ENCODE measurements around the gene ARFGEF2.
"Not testable (repeated sequence)": the region's sequence is repeated elsewhere in the genome, so short reads cannot be mapped to it uniquely, and the experiment has no call there.

ARFGEF2 gene

DNA sequence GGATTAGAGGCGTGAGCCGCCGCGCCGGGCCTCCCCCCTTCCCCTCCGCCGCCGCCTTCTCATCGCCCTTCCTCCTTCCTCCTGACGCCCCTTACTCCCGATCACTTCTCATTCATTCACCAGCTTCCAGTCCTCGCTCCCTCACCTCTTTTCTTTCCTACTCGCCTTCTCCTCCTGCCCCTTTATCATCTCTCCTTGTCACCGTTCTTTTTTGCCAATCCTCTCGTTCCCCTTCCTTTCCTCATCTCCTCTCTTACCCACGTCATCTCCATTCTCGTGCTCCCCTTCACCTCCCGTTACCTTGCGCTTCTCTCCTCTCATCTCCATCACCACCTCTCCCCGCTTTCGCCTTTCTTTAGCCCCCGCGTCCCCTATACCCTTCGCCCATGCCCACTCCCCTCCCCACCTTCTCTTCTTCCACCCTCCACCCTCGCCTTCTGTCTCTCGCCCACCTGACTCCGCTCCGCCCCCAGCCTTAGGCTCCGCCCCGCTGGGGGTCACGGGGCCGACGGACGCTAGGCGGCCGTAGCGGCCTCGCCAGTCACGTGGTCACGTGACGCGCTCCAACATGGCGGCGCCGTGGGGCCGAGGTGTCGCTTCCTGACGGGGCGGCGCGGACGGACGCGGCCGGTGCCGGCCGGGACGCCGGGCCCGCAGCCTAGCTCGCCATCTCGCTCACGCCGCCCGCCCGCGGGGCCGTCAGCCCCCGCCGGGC is at the start of gene ARFGEF2:
Gene ARFGEF2, plus strand, starts transcription at position 544 of the 715 bp plus-strand sequence. CDS start 179 bp downstream, outside the sequence.
- peak; percentile 100 for DNase-seq (ENCODE audit: insufficient read length, low spot score)
- peak; percentile 100 for FAIRE-seq

- no peak for DNase-seq (ENCODE audit: insufficient read length, low spot score)
- FAIRE-seq, result no peak
Measured at GRCh38 chr20:48875233-48875913, 46.1 kb upstream of the ARFGEF2 start.

- DNase-seq (ENCODE audit: insufficient read length, low spot score) (peak; percentile 63), FAIRE-seq (peak; percentile 90)
Measured at GRCh38 chr20:48875914-48876240, 45.6 kb upstream of the ARFGEF2 start.

DNA sequence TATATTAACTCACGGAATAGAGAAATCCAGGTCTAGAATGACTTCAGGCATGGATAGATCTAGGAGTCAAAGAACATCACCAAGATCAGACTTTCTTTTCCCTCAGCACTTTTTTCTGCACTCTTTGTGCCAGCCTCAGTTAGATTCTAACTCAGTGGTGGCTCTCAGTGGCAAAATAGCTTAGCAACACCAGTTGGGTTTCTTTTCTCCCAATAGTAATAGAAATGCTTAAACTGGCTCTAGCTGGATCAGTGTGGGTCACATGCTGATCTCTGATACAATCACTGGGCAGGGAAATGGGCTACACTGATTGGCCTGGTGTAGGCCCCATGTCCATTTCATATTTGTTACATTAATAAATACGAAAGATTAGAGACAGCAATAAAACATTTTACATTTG is 44.2 kb upstream of the ARFGEF2 start:
- DNase-seq (ENCODE audit: insufficient read length, low spot score) (no peak), FAIRE-seq (no peak)

DNA sequence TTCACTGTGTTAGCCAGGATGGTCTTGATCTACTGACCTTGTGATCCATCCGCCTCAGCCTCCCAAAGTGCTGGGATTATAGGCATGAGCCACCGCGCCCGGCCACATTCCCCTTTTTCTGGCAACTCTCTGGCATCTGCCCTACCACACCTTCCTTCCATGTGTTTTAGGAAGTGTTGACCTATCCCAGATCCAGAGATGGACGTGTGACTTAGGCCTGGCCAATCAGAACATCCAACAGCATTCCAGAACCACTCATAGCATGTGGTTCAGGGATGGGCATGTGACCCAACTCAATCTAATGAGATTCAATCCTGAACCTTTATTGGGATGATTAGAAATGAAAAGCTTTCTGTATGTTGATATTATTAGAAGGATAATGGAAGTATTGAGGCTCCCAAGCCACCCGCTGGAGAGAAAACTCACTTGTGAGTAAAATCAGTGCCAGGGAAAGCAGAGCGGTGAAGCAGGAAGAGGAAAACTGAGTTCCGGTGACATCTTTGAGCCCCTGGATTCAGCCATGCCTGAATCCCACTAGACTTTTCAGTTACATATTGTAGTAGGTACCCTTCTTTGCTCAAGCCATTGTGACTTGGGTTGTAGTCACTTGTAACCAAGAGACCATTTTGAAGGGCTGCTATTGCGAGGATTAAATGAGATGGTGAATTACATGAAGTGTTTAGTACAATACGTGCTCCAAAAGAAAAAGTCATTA is 42.8 kb upstream of the ARFGEF2 start:
- DNase-seq (ENCODE audit: insufficient read length, low spot score), result no peak
- FAIRE-seq, result peak; percentile 33

GRCh38 chr20:48879612-48880245 is 41.8 kb upstream of the ARFGEF2 start:
- DNase-seq (ENCODE audit: insufficient read length, low spot score) (peak; percentile 60), FAIRE-seq (peak; percentile 51)

DNA sequence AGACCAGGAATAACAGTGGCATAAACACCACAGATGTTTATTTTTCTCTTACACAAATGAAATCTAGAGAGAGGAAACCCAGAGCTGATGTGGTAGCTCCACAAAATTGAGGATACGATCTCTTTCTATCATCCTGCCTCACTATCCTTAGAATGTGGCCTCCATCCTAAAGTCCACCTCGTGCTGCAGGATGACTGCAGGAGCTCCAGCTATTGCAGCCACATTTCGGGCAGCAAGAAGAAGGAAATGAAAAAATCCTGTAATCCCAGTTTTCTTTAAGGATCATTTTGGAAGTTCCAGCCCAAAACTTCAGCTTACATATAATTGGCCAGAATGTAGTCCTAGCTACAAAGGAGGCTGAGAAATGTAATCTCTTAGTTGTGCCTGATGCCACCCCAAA is 41.2 kb upstream of the ARFGEF2 start:
- DNase-seq (ENCODE audit: insufficient read length, low spot score) (no peak), FAIRE-seq (no peak)

DNA sequence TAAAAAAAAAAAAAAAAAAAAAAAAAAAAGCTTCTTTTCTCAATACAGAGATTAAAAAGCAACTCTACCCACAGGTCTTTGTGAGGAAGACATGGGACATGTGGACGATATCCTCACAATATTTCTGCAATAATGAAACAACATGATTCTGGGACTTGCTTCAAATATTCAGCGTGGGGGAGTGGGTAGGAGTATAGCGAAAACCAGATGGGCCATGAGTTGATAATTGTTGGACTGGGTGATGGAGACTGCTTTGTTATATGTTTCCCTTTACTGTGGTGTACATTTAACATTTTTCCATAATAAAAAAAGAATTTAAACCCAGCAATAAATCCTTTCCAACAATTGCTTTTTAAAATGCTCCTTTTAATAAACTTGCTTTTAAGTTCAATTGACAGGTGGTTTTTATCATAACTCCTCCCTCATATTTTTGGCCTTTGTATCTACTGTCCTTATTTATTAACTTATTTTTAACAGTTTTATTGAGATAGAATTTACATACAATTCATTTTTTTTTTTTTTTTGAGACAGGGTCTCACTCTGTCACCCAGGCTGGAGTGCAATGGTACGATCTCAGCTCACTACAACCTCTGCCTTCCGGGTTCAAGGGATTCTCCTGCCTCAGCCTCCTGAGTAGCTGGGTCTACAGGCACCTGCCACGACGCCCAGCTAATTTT is 40.4 kb upstream of the ARFGEF2 start:
- DNase-seq (ENCODE audit: insufficient read length, low spot score) (no peak), FAIRE-seq (no peak)

- FAIRE-seq, result no peak
Measured at GRCh38 chr20:48885237-48885636, 36.3 kb upstream of the ARFGEF2 start.

GRCh38 chr20:48886194-48886593 is 35.3 kb upstream of the ARFGEF2 start:
- FAIRE-seq, result no peak
- DNase-seq (ENCODE audit: insufficient read length, low spot score), result no peak

More at GRCh38 chr20:48885237-48885636, 36.3 kb upstream of the ARFGEF2 start:
- DNase-seq (ENCODE audit: insufficient read length, low spot score), result no peak

GRCh38 chr20:48886811-48887210 is 34.7 kb upstream of the ARFGEF2 start:
- FAIRE-seq (peak; percentile 26), DNase-seq (ENCODE audit: insufficient read length, low spot score) (no peak)

DNA sequence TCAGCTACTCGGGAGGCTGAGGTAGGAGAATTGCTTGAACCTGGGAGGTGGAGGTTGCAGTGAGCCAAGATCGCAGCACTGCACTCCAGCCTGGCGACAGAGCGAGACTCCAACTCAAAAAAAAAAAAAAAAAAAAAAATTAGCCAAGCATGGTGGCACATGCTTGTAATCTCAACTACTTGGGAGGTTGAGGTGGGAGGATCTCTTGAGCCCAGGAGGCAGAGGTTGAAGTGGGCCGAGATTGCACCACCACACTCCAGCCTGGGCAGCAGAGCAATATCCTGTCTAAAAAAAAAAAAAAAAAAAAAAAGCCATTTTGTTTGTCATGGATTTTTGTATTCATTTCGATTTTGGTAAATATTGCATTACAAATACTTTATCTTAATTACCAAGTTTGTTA is 33.0 kb upstream of the ARFGEF2 start:
- FAIRE-seq, result not testable (repeated sequence)

GRCh38 chr20:48889140-48889790 is 32.2 kb upstream of the ARFGEF2 start:
- FAIRE-seq, result no peak

More for the DNA sequence above, 33.0 kb upstream of the ARFGEF2 start:
- not testable (repeated sequence) for DNase-seq (ENCODE audit: insufficient read length, low spot score)

DNA sequence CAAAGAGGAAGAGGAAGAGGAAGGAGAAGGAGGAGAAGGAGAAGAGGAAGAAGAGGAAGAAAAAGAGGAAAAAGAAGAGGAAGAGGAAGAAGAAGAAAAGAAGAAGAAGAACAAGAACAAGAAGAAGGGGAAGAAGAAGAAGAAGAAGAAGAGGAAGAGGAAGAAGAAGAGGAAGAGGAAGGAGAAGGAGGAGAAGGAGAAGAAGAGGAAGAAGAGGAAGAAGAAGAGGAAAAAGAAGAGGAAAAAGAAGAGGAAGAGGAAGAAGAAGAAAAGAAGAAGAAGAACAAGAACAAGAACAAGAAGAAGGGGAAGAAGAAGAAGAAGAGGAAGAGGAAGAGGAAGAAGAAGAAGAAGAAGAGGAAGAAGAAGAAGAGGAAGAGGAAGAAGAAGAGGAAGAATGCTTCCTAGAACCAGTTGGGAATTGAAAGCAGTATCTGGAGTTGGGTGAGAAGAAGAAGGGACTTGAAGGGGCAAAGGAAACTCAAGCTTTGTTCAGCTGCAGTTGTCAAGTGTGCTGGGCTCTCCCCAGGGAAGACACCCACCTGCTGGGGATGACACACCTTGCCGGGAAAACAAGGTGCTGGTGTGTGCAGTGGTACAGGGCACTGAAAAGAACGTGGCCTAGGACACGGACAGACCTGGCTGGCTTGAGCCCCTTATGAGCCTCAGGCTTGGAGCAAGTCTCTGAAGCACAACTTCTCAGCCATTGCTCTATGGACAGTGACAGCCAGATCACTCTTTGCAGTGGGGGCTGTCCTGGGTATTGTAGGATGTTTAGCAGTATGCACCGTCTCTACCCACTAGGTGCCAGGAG is 30.1 kb upstream of the ARFGEF2 start:
- DNase-seq (ENCODE audit: insufficient read length, low spot score) (no peak), FAIRE-seq (peak; percentile 49)

More at GRCh38 chr20:48889140-48889790, 32.2 kb upstream of the ARFGEF2 start:
- DNase-seq (ENCODE audit: insufficient read length, low spot score), result no peak

GRCh38 chr20:48892049-48892470 is 29.5 kb upstream of the ARFGEF2 start:
- FAIRE-seq, result no peak
- no peak for DNase-seq (ENCODE audit: insufficient read length, low spot score)

DNA sequence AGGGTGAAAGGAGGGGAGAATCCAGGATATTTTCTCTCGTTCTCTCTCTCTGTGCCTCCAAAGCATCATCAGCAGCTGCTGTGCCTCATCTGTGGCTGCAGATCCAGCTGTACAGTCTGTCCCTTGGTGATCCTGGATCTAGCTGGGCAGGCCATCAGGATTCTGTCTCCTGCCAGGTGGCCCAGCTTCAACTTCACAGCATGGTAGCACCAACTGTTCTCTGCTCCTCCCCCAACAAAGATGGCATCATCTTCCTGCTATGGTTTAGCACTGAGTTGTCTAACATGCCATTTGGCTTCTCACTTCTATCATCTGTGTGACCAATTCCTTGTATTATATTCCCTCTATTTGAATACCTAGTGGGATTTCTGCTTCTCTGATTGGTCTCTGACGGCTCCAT is 28.6 kb upstream of the ARFGEF2 start:
- FAIRE-seq, result peak; percentile 70

GRCh38 chr20:48893374-48893773 is 28.1 kb upstream of the ARFGEF2 start:
- FAIRE-seq (no peak), DNase-seq (ENCODE audit: insufficient read length, low spot score) (no peak)

More for the DNA sequence above, 28.6 kb upstream of the ARFGEF2 start:
- DNase-seq (ENCODE audit: insufficient read length, low spot score), result no peak

DNA sequence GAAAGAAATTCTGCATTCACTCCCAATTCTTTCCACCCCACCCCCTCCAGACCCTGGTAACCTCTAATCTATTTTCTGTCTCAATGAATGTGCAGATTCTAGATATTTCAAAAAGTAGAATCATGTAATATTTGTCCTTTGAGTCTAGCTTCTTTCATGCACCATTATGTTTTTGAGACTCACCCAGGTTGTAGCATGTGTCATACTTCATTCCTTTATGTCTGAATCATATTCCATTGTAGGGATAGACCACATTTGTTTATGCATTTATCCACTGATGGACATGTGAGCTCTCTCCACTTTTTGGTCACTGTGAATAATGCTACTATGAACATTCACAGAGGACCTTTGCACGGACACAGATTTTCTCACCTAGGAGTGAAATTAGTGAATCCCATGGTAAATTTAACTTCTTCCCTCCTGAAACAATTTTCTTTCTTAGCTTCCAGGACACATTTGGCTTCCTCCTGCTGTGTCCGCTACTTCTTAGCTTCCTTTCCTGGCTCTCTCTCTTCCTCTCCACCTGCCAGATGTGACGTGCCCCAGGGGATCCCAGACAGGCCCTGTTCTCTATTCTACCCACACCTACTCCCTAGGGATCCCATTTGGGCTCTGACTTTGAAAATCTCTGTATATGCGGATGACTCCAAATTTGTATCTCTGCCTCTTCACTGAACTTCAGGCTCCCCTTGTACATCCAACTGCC is 24.1 kb upstream of the ARFGEF2 start:
- FAIRE-seq (peak; percentile 98), DNase-seq (ENCODE audit: insufficient read length, low spot score) (peak; percentile 93)
